HFFc6 (cell line): ENCODE data around the gene DYNC1I1. TPM values are rescaled to one million over a fixed set of nuclear protein-coding genes. Genes with fewer than 3 reads are reported as not detected.

Source experiments
- DNase-seq: peaks from one replicate; pipeline ENCODE4 v3.0.0-alpha.2; 2018
- H3K27ac Mint-ChIP-seq: 2 replicates; pipeline ENCODE4 v1.8.0; 2020; ENCODE audit warnings: mild to moderate bottlenecking, mixed read lengths
- H3K27me3 Mint-ChIP-seq: 2 replicates; pipeline ENCODE4 v1.8.0; 2021; ENCODE audit warnings: mild to moderate bottlenecking, moderate library complexity, mixed read lengths; ENCODE audit not compliant: insufficient read depth
- H3K36me3 Mint-ChIP-seq: 2 replicates; pipeline ENCODE4 v1.8.0; 2021; ENCODE audit warnings: low read depth, mixed read lengths
- H3K4me1 Mint-ChIP-seq: 2 replicates; pipeline ENCODE4 v1.8.0; 2020; ENCODE audit warnings: low read depth, mixed read lengths
- H3K4me3 Mint-ChIP-seq: 2 replicates; pipeline ENCODE4 v1.8.0; 2020; ENCODE audit warnings: mild to moderate bottlenecking, moderate library complexity, mixed read lengths
- H3K9me3 Mint-ChIP-seq: 2 replicates; pipeline ENCODE4 v1.8.0; 2020; ENCODE audit warnings: mild to moderate bottlenecking, mixed read lengths
- total RNA-seq, 6 experiments: library from RNA; stranded (reverse); fragmentation: NEBNext Ultra II Directional; extraction: Animal tissue kit (Norgen Biotek cat#: 25700); gene quantifications; 2 replicates in 1 of 6; 3 replicates in 5 of 6; pipeline ENCODE4 v1.2.3, GENCODE V29; 2021
- TF ChIP-seq, protein P1 (sequence below): fragments of 200-600 bp; sonication (generic); IDR thresholded peaks from 2 replicates; pipeline ENCODE4 v1.5.0; 2021; ENCODE audit warnings: antibody characterized with exemption, mild to moderate bottlenecking

Gene DYNC1I1
- total RNA-seq, 6 experiments from 2014 or later = 0.08 to 0.34 (median 0.14) TPM; not detected in 1

DNA sequence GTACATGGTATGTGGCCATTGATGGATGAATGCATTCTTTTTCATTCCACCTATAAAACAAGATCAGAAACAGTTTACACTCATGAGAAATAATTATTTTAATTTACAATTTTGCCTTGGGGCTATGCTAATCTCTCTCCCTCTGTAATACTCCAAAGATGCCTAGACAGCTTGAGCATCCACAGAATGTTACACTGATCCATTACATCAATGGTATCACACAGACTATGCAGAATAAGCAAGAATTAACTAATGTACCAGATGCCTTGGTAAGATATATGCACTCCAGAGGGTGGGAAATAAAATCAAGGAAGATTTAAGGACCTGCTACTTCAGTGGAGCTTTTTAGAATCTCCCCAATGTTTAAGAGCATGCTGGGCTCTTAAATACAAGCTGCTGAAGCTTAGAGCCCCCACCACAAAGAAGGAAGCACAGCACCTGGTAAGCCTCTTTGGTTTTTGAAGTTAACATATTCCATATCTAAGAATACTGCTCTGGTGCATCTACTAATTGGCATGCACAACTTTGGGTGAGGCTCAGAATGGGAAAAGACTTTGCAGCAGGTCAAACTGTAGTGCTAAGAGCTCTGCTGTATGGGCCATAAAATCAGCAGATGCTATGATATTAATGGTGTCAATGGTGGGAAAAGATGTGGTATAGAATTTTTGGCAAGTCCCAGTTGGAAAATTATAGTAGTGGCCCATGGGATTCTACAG lies 329.9 kb downstream of the DYNC1I1 start:
- no peak for DNase-seq
- no peak overlapping the region for H3K27ac Mint-ChIP-seq

DNA sequence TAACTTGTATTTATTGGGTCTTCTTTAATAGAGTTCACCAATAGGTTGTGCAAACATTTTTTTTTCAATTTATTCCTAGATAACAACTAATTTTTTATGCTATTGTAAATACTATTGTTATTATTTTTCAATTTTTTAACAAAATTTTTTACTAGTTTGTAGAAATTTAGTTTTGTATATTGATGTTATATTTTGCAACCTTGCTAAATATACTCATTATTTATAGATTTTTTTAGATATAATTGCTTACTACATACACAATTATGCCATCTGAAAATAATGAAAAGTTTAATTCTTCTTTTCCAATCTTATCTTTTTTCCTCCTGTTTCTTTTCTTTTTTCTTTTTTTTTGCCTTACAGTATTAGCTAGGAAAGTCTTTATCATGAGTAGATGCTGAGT lies 332.6 kb downstream of the DYNC1I1 start:
- H3K27me3 Mint-ChIP-seq = no peaks in the 10 kb centered on the region; the same call in 1 of the 2 replicates
- H3K36me3 Mint-ChIP-seq = no peaks in the 10 kb centered on the region
- no peaks in the 10 kb centered on the region for H3K9me3 Mint-ChIP-seq
- no peaks in the 10 kb centered on the region for H3K4me1 Mint-ChIP-seq
- TF ChIP-seq, protein P1, sequence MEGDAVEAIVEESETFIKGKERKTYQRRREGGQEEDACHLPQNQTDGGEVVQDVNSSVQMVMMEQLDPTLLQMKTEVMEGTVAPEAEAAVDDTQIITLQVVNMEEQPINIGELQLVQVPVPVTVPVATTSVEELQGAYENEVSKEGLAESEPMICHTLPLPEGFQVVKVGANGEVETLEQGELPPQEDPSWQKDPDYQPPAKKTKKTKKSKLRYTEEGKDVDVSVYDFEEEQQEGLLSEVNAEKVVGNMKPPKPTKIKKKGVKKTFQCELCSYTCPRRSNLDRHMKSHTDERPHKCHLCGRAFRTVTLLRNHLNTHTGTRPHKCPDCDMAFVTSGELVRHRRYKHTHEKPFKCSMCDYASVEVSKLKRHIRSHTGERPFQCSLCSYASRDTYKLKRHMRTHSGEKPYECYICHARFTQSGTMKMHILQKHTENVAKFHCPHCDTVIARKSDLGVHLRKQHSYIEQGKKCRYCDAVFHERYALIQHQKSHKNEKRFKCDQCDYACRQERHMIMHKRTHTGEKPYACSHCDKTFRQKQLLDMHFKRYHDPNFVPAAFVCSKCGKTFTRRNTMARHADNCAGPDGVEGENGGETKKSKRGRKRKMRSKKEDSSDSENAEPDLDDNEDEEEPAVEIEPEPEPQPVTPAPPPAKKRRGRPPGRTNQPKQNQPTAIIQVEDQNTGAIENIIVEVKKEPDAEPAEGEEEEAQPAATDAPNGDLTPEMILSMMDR = no peak
- H3K27ac Mint-ChIP-seq = no peak overlapping the region
- H3K4me3 Mint-ChIP-seq = no peak overlapping the region
- DNase-seq = no peak

More for the DNA sequence above, 329.9 kb downstream of the DYNC1I1 start:
- Mint-ChIP-seq H3K9me3 (no peaks in the 10 kb centered on the region), H3K4me3 (no peak overlapping the region), H3K27me3 (no peaks in the 10 kb centered on the region; the same call in 1 of the 2 replicates), H3K36me3 (no peaks in the 10 kb centered on the region), H3K4me1 (no peaks in the 10 kb centered on the region)
- TF ChIP-seq, protein P1 = no peak

DNA sequence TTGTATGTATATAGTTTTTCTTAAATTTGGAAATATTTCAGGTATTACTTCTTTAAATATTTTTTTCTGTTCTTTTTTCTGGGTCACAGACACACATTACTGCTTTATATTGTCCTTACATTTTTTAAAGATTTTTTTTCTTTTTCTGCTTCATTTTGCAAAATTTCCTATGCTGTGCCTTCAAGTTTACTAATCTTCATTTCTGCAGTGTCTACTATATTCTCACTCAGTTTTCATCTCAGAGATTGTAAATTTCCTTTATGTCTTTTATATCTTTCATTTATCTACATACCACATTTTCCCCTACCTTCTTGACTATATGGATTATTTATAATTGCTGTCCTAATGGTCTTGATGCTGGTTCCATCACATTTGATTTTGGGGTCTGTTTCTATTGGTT lies 339.1 kb downstream of the DYNC1I1 start:
- Mint-ChIP-seq H3K36me3 (no peaks in the 10 kb centered on the region), H3K9me3 (no peaks in the 10 kb centered on the region), H3K27me3 (no peaks in the 10 kb centered on the region; the same call in 1 of the 2 replicates), H3K4me1 (no peaks in the 10 kb centered on the region), H3K4me3 (no peak overlapping the region), H3K27ac (no peak overlapping the region)
- TF ChIP-seq, protein P1 = no peak
- DNase-seq = no peak

DNA sequence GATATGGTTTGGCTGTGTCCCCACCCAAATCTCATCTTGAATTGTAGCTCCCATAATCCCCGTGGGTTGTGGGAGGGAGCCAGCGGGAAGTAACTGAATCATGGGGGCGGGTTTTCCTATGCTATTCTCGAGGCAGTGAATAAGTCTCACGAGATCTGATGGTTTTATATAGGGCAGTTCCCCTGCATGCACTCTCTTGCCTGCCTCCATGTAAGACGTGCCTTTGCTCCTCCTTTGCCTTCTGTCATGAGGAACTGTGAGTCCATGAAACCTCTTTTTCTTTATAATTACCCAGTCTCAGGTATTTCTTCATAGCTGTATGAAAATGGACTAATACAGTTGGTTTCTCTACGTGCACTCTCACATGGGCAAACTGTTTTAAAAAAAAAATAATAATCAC lies 341.8 kb downstream of the DYNC1I1 start:
- TF ChIP-seq, protein P1 = no peak
- no peaks in the 10 kb centered on the region for H3K4me1 Mint-ChIP-seq

DNA sequence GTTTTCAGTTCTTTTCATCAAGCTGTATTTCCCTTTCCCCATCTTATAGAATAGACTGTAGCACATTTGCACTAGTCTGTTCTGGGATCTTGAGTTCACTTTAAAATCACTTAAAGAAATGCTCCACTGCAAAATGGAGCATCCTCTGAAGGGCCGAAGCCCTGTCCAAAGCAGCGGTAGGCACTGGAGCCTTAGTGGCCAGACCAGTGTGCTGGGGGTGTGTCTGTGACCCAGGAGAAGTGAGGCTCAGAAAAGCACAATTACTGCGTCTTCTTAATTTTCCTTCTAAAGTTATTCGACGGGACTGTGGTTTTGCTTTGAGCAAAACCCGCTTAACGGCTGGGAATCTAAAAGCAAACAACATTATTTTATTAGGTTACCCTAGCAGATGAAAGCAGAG lies 343.8 kb downstream of the DYNC1I1 start:
- Mint-ChIP-seq H3K27me3 (no peaks in the 10 kb centered on the region; the same call in 1 of the 2 replicates), H3K27ac (no peak overlapping the region), H3K36me3 (0 out of 2 replicates have a peak, but pooled peaks cover under 1% of the 10 kb centered on the region), H3K9me3 (no peaks in the 10 kb centered on the region), H3K4me1 (no peaks in the 10 kb centered on the region), H3K4me3 (no peak overlapping the region)
- no peak for DNase-seq
- TF ChIP-seq, protein P1 = no peak

More for the DNA sequence above, 341.8 kb downstream of the DYNC1I1 start:
- no peaks in the 10 kb centered on the region for H3K9me3 Mint-ChIP-seq
- H3K4me3 Mint-ChIP-seq = no peak overlapping the region
- H3K27me3 Mint-ChIP-seq = no peaks in the 10 kb centered on the region; the same call in 1 of the 2 replicates
- no peak overlapping the region for H3K27ac Mint-ChIP-seq
- DNase-seq = no peak
- H3K36me3 Mint-ChIP-seq = no peaks in the 10 kb centered on the region
